Esophagus squamous epithelium (tissue), 4 donors: ENCODE results near the gene EXD2.

Experiments used
- POLR2A ChIP-seq, 4 donors: fragments of 450-650 bp; IDR thresholded peaks; one replicate each; pipeline ENCODE4 v1.6.1; 2017; ENCODE audit warnings: antibody characterized with exemption in 4 of 4, mild to moderate bottlenecking in 4 of 4, moderate library complexity in 3 of 4
- TF ChIP-seq, protein P1 (sequence below), 6 experiments: fragments of 450-650 bp in 4 of 6; fragments of 200-600 bp in 2 of 6; sonication (generic) in 2 of 6; IDR thresholded peaks; one replicate each; pipeline ENCODE4 v1.5.1; 2016 to 2019; ENCODE audit warnings: antibody characterized with exemption in 6 of 6, mild to moderate bottlenecking in 4 of 6, moderate library complexity in 4 of 6

DNA sequence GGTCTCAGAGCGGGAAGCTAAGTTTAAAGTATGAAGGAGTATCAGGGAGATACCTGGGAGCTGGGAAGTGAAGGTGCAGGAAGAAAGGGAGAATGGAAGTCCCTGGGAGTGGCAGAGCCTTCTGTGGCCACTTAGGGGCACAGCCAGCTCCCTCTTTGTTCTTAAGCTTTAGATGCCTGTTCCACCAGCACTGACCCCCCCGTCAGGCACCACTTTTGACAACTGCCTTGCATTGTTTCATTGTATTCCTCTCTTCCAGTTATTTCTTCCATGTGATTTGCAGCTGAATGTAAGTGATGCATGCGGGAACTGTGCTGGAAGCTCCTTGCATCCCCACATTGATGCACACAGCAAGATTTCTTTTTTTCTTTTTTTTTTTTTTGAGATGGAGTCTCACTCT is 71.2 kb downstream of the EXD2 start:
- TF ChIP-seq, protein P1, sequence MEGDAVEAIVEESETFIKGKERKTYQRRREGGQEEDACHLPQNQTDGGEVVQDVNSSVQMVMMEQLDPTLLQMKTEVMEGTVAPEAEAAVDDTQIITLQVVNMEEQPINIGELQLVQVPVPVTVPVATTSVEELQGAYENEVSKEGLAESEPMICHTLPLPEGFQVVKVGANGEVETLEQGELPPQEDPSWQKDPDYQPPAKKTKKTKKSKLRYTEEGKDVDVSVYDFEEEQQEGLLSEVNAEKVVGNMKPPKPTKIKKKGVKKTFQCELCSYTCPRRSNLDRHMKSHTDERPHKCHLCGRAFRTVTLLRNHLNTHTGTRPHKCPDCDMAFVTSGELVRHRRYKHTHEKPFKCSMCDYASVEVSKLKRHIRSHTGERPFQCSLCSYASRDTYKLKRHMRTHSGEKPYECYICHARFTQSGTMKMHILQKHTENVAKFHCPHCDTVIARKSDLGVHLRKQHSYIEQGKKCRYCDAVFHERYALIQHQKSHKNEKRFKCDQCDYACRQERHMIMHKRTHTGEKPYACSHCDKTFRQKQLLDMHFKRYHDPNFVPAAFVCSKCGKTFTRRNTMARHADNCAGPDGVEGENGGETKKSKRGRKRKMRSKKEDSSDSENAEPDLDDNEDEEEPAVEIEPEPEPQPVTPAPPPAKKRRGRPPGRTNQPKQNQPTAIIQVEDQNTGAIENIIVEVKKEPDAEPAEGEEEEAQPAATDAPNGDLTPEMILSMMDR (IDR thresholded peaks at IDR 0.05): no peak
- no peak for TF ChIP-seq POLR2A (IDR thresholded peaks at IDR 0.05)
